CD1c-positive myeloid dendritic cell (primary cell): Measurements from ENCODE around the gene UNC13A.

Experiments used
- DNase-seq: peaks from one replicate; pipeline ENCODE4 v3.0.0-alpha.2; 2016; ENCODE audit errors: extremely low spot score

Gene UNC13A

GRCh38 chr19:17669419-17669818 is 18.7 kb downstream of the UNC13A start:
- no peak for DNase-seq

- DNase-seq = no peak
Observed at GRCh38 chr19:17665058-17665457, 23.1 kb downstream of the UNC13A start.

GRCh38 chr19:17659996-17660395 is 28.2 kb downstream of the UNC13A start:
- DNase-seq = no peak

DNA sequence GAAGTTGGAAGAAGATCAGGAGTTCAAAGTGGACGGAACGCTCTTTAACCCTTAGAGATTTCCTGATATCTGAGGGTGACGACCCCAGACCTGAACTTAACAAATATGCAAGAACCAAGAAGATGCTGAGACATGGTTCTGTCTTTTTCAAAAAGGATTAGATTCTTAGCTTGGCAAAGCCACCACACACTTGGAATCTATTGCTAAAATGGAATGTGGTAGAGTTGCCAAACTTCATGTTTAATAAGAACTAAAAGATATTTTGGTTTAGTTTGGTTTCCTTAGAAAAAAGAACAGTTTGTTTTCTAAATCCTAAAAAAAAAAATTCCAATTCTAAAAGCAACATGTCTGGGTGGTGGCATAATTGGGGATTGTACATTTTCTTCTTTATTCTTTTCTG is 29.5 kb downstream of the UNC13A start:
- DNase-seq = no peak

DNA sequence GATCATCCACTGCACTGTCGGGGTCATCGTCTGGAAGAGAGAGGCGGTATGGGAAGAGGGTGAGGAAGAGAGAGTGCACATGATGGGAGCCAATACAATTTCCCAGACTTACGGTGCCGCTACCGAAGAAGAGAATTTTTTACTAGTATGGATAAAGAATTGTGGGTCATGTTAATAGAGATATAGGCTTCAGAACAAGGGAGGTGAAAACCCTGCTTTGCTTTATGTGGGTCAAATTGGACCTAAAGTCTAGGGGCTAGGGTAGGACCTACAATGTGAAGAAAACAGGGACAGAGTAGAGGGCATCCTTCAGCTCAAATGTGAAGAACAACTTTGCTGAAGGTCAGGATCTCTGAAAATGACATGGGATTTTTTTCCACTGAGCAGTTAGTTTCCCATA is 29.9 kb downstream of the UNC13A start:
- DNase-seq = no peak

- no peak for DNase-seq
Observed at GRCh38 chr19:17656970-17657369, 31.2 kb downstream of the UNC13A start.

- no peak for DNase-seq
Observed at GRCh38 chr19:17655751-17656472, 32.2 kb downstream of the UNC13A start.

- no peak for DNase-seq
Observed at GRCh38 chr19:17654993-17655392, 33.2 kb downstream of the UNC13A start.

- no peak for DNase-seq
Observed at GRCh38 chr19:17652627-17653026, 35.5 kb downstream of the UNC13A start.

GRCh38 chr19:17648786-17649185 is 39.4 kb downstream of the UNC13A start:
- DNase-seq = no peak

- DNase-seq = no peak
Observed at GRCh38 chr19:17648097-17648660, 40.0 kb downstream of the UNC13A start.

GRCh38 chr19:17647071-17648020 is 40.8 kb downstream of the UNC13A start:
- no peak for DNase-seq

GRCh38 chr19:17646441-17646840 is 41.7 kb downstream of the UNC13A start:
- no peak for DNase-seq

- no peak for DNase-seq
Observed at GRCh38 chr19:17645339-17645963, 42.7 kb downstream of the UNC13A start.

- DNase-seq = no peak
Observed at GRCh38 chr19:17642656-17643055, 45.5 kb downstream of the UNC13A start.

GRCh38 chr19:17641846-17642245 is 46.3 kb downstream of the UNC13A start:
- DNase-seq = no peak

GRCh38 chr19:17641181-17641580 is 47.0 kb downstream of the UNC13A start:
- no peak for DNase-seq

GRCh38 chr19:17633700-17634099 is 54.5 kb downstream of the UNC13A start:
- no peak for DNase-seq

DNA sequence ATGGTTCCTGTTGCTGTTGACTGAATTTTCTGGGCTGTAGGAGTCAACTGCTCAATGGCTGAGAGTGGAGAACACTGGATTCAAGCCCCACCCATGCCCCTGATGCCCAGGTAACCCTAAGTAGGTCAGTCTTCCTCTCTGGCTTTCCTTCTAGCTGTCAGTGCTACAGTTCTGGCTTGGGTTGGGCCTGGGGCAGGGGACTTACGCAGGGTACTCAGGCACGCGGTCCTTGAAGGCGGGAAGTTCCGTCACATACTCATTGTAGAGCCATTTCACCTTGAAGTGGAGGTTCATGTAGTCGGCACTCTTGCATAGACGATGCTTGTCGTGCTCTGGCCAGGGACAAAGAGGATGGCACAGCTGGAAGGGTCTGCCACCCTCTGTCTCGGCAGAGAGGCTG is 55.6 kb downstream of the UNC13A start:
- DNase-seq = no peak

DNA sequence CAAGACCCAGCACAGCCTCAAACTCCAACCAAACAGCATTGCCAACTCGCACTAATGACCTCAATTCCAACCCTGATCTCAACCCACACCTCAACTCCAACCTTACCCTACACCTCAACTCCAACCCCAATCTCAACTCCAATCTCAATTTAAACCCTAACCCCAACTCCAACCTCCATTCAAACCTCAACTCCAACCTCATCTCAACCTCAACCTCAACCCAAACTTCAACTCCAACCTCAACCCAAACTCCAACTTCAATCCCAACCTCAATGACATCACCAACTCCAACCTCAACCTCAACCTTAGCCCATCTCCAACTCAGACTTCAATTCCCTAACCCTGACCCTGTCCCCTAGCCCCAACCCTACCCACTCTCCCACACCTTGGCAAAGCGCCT is 58.4 kb downstream of the UNC13A start:
- no peak for DNase-seq

DNA sequence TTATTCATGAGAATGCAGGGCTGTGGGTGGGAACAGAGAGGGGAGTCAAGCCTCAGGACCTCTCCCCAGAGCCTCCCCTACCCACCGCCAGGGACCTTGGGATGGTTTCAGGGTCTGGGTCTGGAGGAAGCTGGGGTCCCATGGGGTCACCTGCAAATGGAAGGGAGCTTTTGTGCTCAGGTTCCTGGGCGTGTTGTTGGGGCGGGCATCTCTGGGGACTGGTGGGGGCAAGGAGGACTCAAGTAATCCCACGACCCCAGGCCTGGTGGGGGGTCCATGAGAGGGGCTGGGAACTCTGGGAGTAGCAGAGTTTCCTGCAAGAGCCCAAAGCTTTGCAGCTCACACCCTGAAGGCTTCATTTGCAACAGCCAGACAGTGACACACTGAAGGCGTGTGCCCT is 60.2 kb downstream of the UNC13A start:
- no peak for DNase-seq

- no peak for DNase-seq
Observed at GRCh38 chr19:17627161-17627560, 61.0 kb downstream of the UNC13A start.
